Measurements from ENCODE around the gene CCT6B.
"Not testable (repeated sequence)": the region's sequence is repeated elsewhere in the genome, so short reads cannot be mapped to it uniquely, and the experiment has no call there.

The CCT6B gene

DNA sequence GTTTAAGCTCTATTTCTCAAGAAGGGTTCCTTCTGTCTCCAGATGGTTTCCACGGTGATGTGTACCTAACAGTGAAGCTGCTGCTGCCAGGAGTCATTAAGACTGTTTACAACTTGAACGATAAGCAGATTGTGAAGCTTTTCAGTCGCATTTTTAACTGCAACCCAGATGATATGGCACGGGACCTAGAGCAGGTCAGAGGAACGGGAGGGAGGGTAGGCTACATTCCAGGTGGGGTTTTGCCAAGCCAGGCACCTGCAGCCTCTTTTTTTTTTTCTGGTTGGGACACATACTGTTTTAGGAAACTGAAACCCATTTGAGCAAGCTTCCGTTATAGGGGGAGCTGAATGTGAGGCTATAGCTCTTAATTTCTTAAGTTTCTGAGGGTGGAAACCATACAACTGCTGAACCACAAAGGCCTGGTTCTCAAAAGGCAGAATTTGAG lies 29.7 kb upstream of the CCT6B start:
- Mint-ChIP-seq H3K4me1 (peaks cover 4% of the 10 kb centered on the region), H3K4me3 (no peak overlapping the region), H3K9me3 (no peaks in the 10 kb centered on the region), H3K27me3 (no peaks in the 10 kb centered on the region), H3K27ac (no peak overlapping the region), H3K36me3 (peaks cover 12% of the 10 kb centered on the region)

GRCh38 chr17:34989473-34989872 lies 28.2 kb upstream of the CCT6B start:
- Mint-ChIP-seq H3K27ac (no peak overlapping the region), H3K36me3 (peaks cover 12% of the 10 kb centered on the region), H3K27me3 (no peaks in the 10 kb centered on the region), H3K4me1 (peaks cover 14% of the 10 kb centered on the region), H3K4me3 (no peak overlapping the region), H3K9me3 (no peaks in the 10 kb centered on the region)

DNA sequence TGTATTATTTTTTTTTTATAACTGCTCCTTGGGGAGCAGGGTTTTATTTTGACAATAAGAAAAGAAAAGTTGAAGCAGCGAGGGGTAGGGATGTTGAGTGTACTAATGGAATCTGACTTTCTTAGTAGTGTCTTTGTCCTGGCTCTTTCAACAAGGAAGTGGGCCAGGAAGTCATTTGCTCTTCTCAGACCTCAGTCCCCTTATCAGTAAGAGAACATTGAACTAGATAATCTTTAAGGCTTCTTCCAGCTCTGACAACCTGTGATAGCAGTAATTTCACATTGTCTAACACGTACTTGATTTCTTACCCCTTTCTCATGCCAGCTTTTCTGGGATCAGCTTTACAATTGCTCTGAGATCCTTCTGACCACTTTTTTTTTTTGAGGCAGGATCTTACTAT lies 27.4 kb upstream of the CCT6B start:
- Mint-ChIP-seq H3K27me3 (no peaks in the 10 kb centered on the region), H3K27ac (no peak overlapping the region), H3K36me3 (peaks cover 17% of the 10 kb centered on the region), H3K9me3 (no peaks in the 10 kb centered on the region), H3K4me1 (peaks cover 23% of the 10 kb centered on the region), H3K4me3 (no peak overlapping the region)

- Mint-ChIP-seq H3K4me1 (peaks cover 36% of the 10 kb centered on the region), H3K4me3 (no peak overlapping the region), H3K27me3 (no peaks in the 10 kb centered on the region), H3K27ac (no peak overlapping the region), H3K9me3 (no peaks in the 10 kb centered on the region), H3K36me3 (peaks cover 16% of the 10 kb centered on the region)
These were observed 26.0 kb upstream of the CCT6B start for GRCh38 chr17:34987232-34987631.

DNA sequence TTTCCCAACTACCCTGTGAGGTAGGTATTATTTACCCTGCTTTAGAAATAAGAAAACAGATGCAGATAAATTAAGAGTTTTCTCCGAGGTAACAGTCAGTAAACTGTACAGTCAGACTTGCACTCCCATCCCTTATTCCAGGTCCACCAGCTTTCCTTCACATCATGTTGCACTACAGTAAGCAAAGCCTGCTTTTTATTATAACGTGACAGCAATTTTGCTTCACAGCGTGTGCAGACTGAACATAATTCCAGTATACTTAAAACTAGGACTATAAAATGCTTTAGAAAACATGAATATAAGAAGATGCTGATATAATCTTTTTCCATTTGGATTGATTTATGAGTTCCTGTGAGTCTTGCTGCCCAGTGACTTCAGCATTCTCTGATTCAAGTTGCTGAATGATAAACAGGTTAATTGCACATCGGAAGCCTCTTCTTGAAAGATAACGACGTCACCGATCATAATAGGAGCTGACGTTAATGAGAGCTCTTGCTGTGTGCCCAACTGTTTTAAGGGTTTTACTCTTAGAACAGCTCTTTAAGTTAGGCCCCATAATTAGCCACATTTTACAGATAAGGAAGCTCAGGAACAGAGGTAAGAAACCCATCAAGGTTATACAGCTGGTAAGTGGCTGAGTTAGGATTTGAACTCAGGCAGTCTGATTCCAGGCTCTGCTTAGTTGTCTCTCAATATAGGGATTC lies 20.4 kb upstream of the CCT6B start:
- H3K27me3 Mint-ChIP-seq: no peaks in the 10 kb centered on the region
- peaks cover 8% of the 10 kb centered on the region for H3K36me3 Mint-ChIP-seq
- peak overlapping the region; percentile 96 for H3K27ac Mint-ChIP-seq
- peak overlapping the region; percentile 95 for H3K4me3 Mint-ChIP-seq
- peaks cover 57% of the 10 kb centered on the region for H3K4me1 Mint-ChIP-seq
- no peaks in the 10 kb centered on the region for H3K9me3 Mint-ChIP-seq

DNA sequence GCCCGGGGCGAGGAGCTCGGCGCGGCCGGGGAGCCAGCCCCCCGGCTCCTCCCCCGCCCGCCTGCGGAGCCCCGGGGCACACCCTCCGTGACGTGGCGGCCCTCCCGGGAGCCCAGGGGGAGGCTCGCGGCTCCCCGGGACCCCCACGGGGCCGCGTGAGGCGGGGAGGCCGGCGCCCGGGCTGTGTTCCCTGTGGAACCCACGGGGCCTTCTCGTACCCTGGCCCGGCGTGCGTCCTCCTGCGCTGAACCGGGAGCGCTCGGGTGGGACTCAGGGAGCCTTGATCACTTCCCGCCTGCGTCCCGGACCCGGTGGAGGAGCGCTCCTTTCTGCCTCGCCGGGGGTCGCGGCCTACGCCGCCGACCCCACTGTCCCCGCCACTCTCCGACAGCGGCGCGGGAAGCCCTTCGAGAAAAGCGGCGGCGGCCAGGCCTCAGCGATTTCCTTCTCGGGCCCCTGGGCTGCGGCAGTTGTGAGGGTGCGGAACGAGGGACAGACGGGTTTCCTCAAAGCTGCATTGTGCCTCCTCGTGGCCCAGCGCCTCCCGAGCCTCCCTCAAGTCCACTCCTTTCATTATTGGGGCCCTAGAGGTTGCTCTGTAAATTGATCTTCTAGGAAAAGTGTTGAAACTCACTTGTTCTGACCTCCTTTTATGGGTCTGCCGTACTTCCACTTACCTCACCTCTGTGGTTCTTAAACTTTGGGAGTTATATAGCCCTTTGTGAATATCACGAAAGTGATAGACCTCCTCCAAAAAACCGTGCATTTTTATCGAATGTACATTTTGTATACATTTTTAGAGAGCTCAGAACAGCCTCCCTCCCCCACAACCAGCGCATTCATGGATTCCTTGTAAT lies 19.6 kb upstream of the CCT6B start:
- H3K4me1 Mint-ChIP-seq: peaks cover 57% of the 10 kb centered on the region

GRCh38 chr17:34980353-34980680 lies 19.1 kb upstream of the CCT6B start, which contains the start of gene LIG3:
Gene LIG3 (plus strand): TSS chr17:34980512. CDS start chr17:34983006, 2,494 bp downstream.
- Mint-ChIP-seq H3K36me3 (peaks cover 8% of the 10 kb centered on the region), H3K27me3 (no peaks in the 10 kb centered on the region), H3K4me3 (peak within 1 kb of the TSS; percentile 95), H3K27ac (peak within 1 kb of the TSS; percentile 100), H3K9me3 (no peaks in the 10 kb centered on the region), H3K4me1 (peaks cover 53% of the 10 kb centered on the region)

More for the DNA sequence above, 19.6 kb upstream of the CCT6B start:
- H3K27me3 Mint-ChIP-seq: no peaks in the 10 kb centered on the region
- peak overlapping the region; percentile 95 for H3K4me3 Mint-ChIP-seq
- H3K9me3 Mint-ChIP-seq: no peaks in the 10 kb centered on the region
- H3K27ac Mint-ChIP-seq: peak overlapping the region; percentile 96
- H3K36me3 Mint-ChIP-seq: peaks cover 8% of the 10 kb centered on the region

- H3K4me3 Mint-ChIP-seq: peak overlapping the region; percentile 95
- H3K27ac Mint-ChIP-seq: peak overlapping the region; percentile 100
- peaks cover 48% of the 10 kb centered on the region for H3K4me1 Mint-ChIP-seq
- H3K9me3 Mint-ChIP-seq: no peaks in the 10 kb centered on the region
- no peaks in the 10 kb centered on the region for H3K27me3 Mint-ChIP-seq
- H3K36me3 Mint-ChIP-seq: peaks cover 8% of the 10 kb centered on the region
These were observed 18.5 kb upstream of the CCT6B start for GRCh38 chr17:34979650-34980352.

- Mint-ChIP-seq H3K36me3 (peaks cover 6% of the 10 kb centered on the region), H3K4me3 (peak overlapping the region; percentile 95), H3K27me3 (no peaks in the 10 kb centered on the region), H3K27ac (peak overlapping the region; percentile 67), H3K4me1 (peaks cover 43% of the 10 kb centered on the region), H3K9me3 (no peaks in the 10 kb centered on the region)
These were observed 17.9 kb upstream of the CCT6B start for GRCh38 chr17:34979153-34979552.

DNA sequence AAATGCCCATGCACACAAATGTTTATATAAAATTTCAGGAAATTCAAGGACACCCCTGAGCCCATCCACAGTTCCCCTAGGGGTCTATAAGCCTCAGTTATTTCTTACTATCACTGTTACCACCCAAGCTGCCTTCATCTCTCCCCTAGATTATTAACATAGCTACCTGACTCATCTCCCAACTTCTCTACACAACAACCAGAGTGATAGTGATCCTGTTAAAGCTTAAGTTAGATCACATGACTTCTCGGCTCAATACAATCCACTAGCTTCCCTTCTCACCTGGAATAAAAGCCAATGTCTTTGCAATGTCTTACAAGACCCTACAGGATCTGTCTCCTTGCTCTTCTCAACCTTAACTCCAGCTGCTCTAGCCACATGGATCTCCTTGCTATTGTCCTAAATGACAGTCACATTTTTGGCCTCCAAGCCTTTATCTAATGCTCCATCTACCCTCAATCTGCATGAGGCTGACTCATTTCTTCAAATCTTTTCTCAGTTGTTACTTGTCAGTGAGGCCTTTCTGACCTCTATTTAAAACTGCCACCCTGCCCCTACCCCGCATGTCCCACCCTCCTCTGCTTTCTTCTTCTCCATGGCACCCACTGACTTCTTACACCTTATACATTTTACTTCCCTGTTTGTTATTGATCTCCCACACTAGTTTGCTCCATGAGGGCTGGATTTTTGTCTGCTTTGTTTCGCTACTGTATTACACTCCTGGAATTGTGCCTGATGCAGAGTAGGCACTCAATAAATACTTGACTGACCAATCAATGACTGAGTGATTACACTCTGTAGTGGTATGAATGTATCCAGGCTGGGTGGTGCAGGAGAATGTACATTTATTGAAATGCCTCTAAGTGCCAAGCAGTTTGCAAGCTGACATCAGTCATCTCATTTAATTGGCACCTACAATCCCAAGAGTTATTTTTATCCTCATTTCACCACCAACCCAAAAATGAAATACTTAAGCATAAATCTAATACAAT lies 13.8 kb upstream of the CCT6B start:
- no peak overlapping the region for H3K27ac Mint-ChIP-seq
- no peaks in the 10 kb centered on the region for H3K27me3 Mint-ChIP-seq
- no peak overlapping the region for H3K4me3 Mint-ChIP-seq
- no peaks in the 10 kb centered on the region for H3K9me3 Mint-ChIP-seq
- no peaks in the 10 kb centered on the region for H3K36me3 Mint-ChIP-seq
- H3K4me1 Mint-ChIP-seq: peaks cover 11% of the 10 kb centered on the region

- no peak overlapping the region for H3K4me3 Mint-ChIP-seq
- H3K9me3 Mint-ChIP-seq: no peaks in the 10 kb centered on the region
- H3K27me3 Mint-ChIP-seq: no peaks in the 10 kb centered on the region
- no peak overlapping the region for H3K27ac Mint-ChIP-seq
- no peaks in the 10 kb centered on the region for H3K36me3 Mint-ChIP-seq
- peaks cover 2% of the 10 kb centered on the region for H3K4me1 Mint-ChIP-seq
These were observed 12.9 kb upstream of the CCT6B start for GRCh38 chr17:34974179-34974578.

- H3K9me3 Mint-ChIP-seq: peaks cover 6% of the 10 kb centered on the region
- peaks cover 6% of the 10 kb centered on the region for H3K36me3 Mint-ChIP-seq
- H3K27ac Mint-ChIP-seq: no peak overlapping the region
- no peak overlapping the region for H3K4me3 Mint-ChIP-seq
- H3K27me3 Mint-ChIP-seq: no peaks in the 10 kb centered on the region
- peaks cover 16% of the 10 kb centered on the region for H3K4me1 Mint-ChIP-seq
These were observed 2.8 kb downstream of the CCT6B start for GRCh38 chr17:34958438-34958837.

DNA sequence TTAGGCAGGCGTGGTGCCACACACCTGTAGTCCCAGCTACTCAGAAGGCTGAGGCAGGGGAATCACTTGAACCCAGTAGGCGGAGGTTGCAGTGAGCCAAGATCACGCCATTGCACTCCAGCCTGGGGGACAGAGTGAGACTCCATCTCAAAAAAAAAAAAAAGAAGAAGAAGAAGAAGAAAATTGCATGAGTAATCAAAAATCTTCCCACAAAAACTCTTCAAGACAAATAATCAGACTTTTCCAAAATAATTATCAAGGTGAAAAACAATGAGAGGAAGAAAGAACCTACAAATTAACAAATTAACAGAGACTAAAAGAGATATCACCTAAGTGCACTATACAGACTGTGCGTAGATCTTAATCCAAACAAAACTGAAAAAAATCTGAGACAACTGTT lies 10.5 kb downstream of the CCT6B start:
- H3K4me1 Mint-ChIP-seq, H3K4me3 Mint-ChIP-seq, H3K27ac Mint-ChIP-seq, H3K9me3 Mint-ChIP-seq, H3K36me3 Mint-ChIP-seq, H3K27me3 Mint-ChIP-seq: not testable (repeated sequence)

- peaks cover 2% of the 10 kb centered on the region for H3K36me3 Mint-ChIP-seq
- no peak overlapping the region for H3K27ac Mint-ChIP-seq
- H3K4me1 Mint-ChIP-seq: no peaks in the 10 kb centered on the region
- H3K27me3 Mint-ChIP-seq: no peaks in the 10 kb centered on the region
- H3K9me3 Mint-ChIP-seq: no peaks in the 10 kb centered on the region
- no peak overlapping the region for H3K4me3 Mint-ChIP-seq
These were observed 31.0 kb downstream of the CCT6B start for GRCh38 chr17:34930283-34930682.

DNA sequence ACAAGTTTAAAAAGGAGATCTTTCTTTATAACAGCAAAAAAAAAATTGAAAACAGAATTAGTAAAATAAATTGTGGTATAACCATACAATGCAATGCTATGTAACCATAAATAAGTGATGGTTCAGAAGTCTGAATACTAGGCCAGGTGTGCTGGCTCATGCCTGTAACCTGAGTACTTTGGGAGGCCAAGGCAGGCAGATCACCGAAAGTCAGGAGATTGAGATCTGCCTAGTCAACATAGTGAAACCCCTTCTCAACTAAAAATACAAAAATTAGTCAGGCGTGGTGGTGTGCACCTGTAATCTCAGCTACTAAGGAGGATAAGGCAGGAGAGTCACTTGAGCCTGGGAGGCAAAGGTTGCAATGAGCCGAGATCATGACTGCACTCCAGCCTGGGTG lies 34.6 kb downstream of the CCT6B start:
- Mint-ChIP-seq H3K4me3 (no peak overlapping the region), H3K4me1 (no peaks in the 10 kb centered on the region), H3K27me3 (no peaks in the 10 kb centered on the region), H3K36me3 (peaks cover 2% of the 10 kb centered on the region), H3K9me3 (no peaks in the 10 kb centered on the region), H3K27ac (no peak overlapping the region)
